OCI-LY1 (cell line): Measurements from ENCODE around the gene RAD51B.

Experiments used
- EZH2 ChIP-seq: fragments of 200-600 bp; sonication (generic), shearing (Covaris generic); IDR thresholded peaks from 2 replicates; pipeline ENCODE4 v1.8.0; 2017; ENCODE audit warnings: borderline replicate concordance, mixed run types, mild to moderate bottlenecking, antibody characterized with exemption, low read length, moderate library complexity, mixed read lengths
- TF ChIP-seq, protein P1 (sequence below): fragments of 200-600 bp; sonication (generic), shearing (Covaris generic); IDR thresholded peaks from 2 replicates; pipeline ENCODE4 v1.5.1; 2017; ENCODE audit warnings: mild to moderate bottlenecking, antibody characterized with exemption, low read length, moderate library complexity, mixed read lengths

DNA sequence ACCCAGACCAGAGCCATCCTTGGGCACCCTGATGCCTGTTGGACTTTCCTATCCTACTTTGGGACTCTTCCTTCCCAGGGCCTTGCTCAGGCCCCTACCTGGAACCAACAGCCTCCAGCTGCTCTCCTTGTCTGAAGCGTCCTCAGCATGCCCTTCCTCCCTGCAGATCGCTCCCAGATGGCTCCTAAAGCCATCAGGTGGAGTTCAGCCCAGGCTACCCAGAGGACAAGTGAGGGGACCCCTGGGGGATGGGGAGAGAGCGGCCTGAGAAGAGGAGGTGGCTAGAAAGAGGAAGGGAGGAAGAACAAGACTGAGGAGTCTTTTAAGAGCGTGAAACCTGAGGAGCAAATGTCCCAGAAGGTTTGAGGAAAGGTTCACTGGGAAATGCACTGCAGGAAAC, 736.7 kb downstream of the RAD51B start:
- TF ChIP-seq, protein P1, sequence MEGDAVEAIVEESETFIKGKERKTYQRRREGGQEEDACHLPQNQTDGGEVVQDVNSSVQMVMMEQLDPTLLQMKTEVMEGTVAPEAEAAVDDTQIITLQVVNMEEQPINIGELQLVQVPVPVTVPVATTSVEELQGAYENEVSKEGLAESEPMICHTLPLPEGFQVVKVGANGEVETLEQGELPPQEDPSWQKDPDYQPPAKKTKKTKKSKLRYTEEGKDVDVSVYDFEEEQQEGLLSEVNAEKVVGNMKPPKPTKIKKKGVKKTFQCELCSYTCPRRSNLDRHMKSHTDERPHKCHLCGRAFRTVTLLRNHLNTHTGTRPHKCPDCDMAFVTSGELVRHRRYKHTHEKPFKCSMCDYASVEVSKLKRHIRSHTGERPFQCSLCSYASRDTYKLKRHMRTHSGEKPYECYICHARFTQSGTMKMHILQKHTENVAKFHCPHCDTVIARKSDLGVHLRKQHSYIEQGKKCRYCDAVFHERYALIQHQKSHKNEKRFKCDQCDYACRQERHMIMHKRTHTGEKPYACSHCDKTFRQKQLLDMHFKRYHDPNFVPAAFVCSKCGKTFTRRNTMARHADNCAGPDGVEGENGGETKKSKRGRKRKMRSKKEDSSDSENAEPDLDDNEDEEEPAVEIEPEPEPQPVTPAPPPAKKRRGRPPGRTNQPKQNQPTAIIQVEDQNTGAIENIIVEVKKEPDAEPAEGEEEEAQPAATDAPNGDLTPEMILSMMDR: no peak
- no peak for TF ChIP-seq EZH2
